ENCODE measurements around the gene LRRC15.

The LRRC15 gene

DNA sequence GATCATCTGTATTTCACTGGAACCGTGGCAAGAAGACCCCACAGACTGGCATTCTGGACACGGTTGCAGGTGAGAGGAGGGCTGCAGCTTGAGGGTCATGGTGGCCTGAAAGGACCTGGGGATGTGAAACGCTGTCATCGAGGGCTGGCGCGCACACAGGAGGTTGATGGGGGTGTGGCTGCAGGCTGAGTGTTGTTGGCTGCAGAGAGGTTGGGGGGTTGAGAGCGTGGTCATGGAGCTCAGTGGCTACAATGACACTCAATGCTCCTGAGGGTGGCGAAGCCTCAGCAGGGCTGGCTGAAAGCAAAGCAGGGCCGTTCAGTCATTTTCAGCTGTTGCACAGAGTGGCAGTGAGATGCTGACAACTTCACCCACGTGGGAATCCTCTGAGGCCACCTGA is 39.4 kb downstream of the LRRC15 start:
- DNase-seq: no peak

- no peak for DNase-seq
Observed at GRCh38 chr3:194329583-194329965, 40.0 kb downstream of the LRRC15 start.

DNA sequence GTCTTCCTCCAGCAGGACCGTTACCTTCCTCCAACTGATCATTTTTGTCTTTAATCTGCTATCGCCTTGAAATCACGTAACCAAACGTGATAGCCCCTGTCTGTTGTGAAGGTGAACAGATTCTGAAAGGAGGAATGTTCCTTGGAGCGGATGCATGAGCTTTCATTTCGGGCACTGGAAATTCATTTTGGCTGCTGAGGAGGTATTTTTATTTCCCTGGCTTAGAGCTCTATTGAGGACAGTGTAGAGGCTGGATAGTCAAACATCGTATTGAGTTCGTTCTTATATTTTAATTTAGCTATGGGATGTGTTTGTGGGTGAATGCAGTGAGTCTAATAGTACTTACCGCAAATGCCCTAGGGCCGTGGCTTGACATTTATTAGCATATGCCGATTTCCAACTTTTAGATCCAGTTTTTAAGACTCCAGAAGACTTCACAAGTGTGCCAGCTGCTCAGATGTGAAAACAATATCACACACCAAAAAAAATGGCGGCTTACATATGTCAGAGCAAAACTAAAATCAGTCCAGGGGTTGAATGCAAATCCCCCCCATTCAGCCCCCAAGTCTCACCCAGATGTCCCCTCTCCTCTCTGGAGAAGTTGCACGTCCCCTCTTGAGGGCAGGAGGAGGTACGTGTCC is 40.5 kb downstream of the LRRC15 start:
- DNase-seq: no peak

- DNase-seq: no peak
Observed at GRCh38 chr3:194328053-194328657, 41.4 kb downstream of the LRRC15 start.

GRCh38 chr3:194327218-194328052 is 42.1 kb downstream of the LRRC15 start:
- DNase-seq: no peak

GRCh38 chr3:194326968-194327217 is 42.6 kb downstream of the LRRC15 start:
- DNase-seq: no peak

GRCh38 chr3:194326192-194326967 is 43.2 kb downstream of the LRRC15 start:
- no peak for DNase-seq

GRCh38 chr3:194325424-194326153 is 44.0 kb downstream of the LRRC15 start:
- no peak for DNase-seq

DNA sequence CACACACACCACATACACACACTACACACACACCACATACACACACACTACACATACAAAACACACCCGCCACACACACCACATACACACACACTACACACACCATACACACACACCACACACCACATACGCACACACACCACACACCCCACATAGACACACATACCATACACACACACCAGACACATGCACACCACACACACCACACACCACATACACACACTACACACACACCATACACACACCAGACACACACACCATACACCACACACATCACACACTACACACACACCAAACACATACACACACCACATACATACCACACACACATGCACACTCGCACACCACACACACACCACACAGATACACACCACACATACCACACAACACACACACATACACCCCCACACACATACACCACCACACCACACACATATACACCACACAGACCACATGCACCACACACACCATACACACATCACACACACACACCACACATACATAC is 44.7 kb downstream of the LRRC15 start:
- no peak for DNase-seq

DNA sequence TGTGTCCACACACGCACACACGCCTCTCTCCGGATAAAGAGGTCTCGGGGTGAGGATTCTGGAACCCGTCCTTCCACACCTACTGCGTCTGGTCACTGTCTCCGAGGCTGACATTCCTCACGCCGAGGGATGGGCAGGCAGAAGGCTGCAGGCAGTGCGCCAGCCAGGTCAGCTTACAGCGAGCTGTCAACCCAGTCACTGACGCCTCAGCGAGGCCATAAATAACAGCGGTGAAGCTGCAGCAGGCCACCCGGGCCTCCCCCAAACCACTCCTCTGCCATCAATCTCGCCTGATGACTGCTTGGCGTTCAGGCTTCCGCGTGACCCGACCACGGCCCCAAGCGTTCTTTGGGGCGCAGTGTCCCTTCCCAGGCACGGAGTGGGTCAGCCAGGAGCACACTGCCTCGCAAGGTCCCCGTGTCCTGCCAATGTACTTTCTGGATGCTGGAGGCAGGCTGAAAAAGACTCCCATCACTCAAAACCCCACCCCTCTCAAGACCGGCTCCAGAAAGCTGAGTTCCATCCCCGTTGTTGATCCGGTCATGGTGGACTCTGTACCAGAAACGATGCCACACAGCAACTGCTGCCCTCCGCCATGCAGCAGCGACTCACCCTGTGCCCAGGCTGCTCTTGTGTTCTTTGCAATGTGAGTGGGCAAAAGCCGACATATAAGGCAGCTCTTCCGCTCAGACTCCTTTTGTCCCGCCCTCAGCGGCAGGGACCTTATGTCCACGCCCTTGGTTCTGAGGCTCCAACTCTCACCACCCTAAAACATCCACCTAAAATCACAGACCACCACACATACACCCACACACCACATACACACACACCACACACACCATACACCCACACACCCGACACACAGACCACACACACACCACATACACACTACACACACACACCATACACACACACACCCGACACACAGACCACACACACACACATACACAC is 45.5 kb downstream of the LRRC15 start:
- DNase-seq: no peak

DNA sequence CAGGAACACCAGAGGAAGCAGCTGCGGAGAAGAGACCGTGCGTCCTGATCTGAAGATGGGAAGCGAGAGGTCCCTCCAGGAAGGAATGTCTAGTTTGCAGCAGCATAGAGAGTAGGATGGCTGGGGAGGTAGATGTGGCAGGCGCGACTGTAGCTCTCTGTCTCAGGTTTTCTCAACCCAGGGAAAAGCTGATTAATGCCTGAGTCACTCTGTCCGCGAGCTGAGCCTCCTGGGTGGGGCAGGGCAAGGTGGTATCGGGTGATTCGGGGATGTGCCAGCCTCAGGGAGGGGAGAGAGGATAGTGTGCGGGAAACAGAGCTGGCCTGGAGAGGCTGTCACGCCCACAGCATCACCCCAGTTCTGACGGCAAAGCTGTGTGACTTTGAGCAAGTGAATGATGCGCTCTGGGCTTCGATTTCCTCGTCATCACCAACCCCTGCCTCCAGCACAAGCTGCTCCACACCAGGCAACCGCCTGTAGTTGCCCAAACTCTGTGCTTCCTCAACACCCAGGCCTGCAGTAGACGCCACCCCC is 46.8 kb downstream of the LRRC15 start:
- DNase-seq: no peak

DNA sequence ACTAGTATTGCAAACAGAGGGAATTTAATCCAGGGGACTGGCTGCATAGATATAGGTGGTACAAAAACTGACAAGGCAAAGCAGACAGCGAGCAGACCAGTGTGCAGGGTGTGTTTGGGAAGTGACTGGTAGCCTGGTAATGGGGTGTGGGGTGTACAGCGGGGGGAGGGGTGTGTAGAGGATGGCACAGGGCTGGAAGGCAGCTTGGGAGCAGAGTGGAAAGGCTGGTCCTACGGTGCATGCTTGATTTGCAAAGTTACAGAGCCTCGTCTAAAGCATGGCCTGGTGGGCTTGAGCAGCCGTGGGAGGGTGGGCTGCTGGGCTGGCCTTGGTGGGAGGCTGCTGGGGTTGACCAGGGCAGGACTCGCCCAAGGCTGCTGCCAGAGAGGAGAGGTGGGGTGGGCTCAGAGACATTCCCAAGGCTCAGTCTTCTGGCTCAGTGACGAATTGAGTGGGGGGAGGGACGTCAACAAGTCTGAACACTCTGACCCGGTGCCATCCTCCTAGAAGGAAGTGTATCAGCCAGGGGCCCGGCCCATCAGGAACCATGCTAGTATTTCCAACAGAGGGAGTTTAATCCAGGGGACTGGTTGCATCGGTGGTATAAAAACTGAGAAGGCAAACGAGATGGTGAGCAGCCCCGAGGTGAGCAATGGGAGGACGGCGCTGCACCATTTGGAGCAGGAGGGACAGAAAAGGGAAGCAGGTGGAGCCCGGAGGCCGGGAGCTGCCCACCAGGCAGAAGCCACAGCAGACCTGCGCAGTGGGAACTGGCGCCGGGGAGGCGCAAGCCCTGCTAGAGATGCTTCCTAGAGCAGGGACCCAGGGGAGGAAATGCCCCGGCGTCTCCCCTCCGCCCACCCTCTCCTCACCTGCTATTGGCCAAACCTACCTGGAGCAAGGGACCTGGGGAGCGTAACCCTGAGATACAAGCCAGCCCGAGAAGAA is 47.6 kb downstream of the LRRC15 start:
- no peak for DNase-seq

DNA sequence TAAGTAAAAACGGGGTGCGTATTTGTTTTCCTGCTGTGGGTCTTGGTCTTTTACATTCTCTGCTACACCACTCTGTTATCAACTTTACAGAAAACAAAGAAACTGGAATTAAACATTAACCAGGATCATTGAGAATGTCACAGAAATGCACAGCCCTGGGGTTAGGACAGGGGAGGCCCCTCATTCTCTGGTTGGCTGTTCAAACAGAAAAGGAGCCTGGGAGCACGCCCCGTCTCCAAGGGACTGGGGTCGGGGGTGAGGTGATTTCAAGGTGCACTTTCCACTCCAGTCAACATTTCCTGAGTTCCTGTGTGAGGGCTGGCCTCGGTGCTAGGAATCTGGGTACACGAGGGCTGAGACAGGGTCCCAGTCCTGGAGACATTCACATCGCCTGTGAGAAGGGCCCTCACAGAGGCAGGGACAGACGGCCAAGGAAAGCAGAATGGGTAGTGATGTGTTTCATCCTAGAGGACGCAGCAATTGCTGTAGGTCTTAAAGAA is 48.7 kb downstream of the LRRC15 start:
- no peak for DNase-seq

GRCh38 chr3:194320100-194320499 is 49.4 kb downstream of the LRRC15 start:
- DNase-seq: no peak

- DNase-seq: no peak
Observed at GRCh38 chr3:194318511-194319161, 50.9 kb downstream of the LRRC15 start.

- DNase-seq: no peak
Observed at GRCh38 chr3:194316918-194317317, 52.6 kb downstream of the LRRC15 start.

DNA sequence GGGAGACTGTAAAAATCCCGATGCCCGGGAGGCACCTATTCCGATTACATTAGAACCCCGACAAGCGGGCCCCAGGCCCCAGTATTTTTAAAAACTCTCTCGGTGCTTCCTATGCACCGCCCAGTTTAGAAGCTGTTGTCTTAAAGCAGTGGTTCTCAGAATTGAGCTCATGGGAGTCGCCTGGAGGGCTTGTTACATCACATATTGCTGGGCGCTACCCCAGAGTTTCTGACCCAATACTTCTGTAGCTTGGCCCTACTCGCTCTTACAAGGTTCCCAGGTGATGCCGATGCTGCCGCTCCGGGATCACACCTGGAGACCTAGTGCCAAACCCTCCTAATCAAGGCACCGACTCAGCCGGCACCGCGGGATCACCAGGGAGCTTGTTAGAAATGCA is 53.6 kb downstream of the LRRC15 start:
- DNase-seq: no peak

DNA sequence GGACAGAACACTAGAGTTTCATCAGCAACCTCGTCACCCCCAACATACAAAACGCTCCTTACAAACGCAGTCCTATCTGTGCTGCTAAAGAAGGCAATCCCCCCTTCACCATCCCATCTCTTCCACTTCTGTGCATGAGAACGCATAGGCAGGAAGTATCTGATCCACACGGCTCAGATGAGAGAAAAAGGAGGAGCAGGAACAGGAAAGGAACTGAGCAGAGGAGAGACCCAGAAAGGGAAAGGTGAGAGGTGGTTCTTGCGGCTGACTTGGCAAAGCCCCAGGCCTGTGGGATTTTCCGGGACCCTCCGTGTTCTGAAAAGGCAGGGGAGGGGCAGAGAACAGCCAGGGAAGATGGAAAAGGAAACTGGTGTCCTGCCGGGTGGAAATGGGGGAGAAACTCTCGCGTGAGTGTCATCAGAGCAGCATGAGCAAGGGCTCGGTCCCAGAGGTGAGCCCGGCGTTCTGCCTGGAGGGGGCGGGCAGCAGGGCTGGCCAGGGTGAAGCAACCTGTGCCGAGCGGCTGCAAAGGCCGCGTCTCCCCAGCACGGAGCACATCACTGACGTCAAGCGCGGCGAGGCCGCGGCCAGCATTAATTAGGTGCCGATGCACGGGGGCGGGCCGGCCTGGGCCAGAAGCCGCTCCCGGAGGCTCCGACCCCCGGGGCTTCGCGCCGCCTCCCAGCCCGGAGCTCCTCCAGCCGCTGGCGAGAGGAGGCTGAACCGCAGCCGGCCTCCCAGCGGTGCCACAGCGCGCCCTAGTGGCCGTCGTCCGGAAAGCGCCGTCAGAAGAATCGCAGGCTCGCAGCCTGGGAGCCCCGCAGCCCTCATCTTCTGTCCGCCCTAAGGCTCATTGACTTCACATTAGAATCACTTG is 54.2 kb downstream of the LRRC15 start:
- DNase-seq: peak; percentile 59

All from DMS 273 treated with DMSO at 0.1 percent for 48 hours (cell line).